Activated CD4-positive, alpha-beta T cell treated with anti-CD3 and anti-CD28 coated beads for 24 hours (primary cell): ENCODE data around the gene RANGAP1.
A peak's percentile ranks its signal among the peaks of the same experiment; 100 is the strongest.
"Not testable (repeated sequence)": the region's sequence is repeated elsewhere in the genome, so short reads cannot be mapped to it uniquely, and the experiment has no call there.

ENCODE experiments used
- DNase-seq, 2 donors: peaks; one replicate each; pipeline ENCODE4 v3.0.0-alpha.2; 2020; ENCODE audit warnings: low read depth in 2 of 2

RANGAP1 gene

DNA sequence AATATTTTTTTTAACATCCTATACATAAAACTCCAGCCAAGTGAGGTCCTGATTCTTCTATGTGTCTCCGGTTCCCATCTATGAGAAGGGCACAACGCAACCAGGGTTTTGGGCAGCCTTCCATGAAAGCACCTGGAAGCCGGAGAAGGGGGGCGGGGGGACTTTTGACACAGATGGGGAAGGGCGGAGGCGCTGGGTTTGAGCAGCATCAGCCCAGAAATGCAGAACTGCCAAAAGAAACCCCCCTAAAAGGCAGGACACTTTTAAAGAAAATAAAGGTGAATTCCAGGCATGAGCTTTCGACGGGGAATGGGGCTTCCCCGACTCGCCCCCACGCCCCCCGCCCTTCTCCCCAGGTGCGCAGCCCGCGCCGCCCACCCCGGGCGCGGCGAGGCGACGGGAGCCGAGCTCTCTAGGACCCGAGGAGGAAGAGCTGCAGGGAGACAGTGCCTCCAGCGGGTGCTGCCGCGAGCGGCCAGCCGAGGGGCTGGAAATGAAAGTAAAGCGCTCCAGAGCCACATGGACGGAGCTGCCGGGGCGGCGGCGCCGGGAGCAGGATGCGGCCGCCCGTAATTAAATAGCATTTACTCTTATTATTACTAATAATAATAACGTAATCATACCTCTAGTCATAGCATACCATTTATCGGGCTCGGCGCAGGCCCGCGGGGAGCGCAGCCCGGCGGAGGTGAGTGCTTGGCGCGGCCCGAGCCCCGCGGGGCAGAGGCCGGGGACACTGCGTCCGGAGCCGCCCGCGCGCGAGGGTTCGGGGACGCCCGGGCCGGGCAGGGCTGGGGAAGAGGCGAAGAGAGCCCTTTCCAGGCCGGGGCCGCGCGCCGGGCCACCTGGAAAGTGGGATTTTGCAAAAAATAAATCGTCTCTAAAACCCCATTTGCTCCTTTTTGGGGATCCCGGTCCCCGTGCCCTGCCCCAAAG, 15.4 kb upstream of the RANGAP1 start, which contains the start of gene ZC3H7B:
Gene ZC3H7B (plus strand): TSS at position 441 of the 936 bp plus-strand sequence. CDS start 19,136 bp downstream, outside the sequence.
- peak; percentile 70 for DNase-seq

GRCh38 chr22:41300661-41301060, 14.7 kb upstream of the RANGAP1 start:
- no peak for DNase-seq

DNA sequence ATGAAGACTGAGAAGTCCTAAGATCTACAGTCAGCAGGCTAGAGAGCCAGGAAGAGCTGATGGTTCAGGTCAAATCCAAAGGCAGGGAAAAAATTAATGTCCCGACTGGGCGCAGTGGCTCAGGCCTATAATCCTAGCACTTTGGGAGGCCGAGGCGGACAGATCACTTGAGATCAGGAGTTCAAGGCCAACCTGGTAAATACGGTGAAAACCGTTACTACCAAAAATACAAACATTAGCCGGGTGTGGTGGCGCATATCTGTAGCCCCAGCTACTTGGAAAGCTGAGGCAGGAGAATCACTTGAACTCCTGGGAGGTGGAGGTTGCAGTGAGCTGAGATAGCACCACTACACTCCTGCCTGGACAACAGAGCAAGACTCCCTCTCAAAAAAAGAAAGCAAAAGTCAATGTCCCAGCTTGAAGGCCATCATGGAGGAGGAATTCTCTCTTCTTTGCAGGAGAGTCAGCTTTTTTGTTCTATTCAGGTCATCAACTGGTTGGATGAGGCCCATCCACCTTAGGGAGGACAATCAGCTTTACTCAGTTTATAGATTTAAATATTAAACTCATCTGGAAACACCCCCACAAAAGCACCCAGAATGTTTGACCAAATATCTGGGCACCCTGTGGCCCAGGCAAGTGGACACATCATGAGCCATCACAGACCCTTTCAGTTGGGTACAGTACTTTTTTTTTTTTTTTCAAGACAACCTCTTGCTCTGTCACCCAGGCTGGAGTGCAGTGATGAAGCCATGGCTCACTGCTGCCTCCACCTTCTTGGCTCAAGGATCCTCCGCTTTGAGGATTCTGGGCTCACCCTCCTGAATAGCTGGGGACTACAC, 11.1 kb upstream of the RANGAP1 start:
- no peak for DNase-seq

- DNase-seq: not testable (repeated sequence)
Observed at GRCh38 chr22:41294816-41295215, 8.8 kb upstream of the RANGAP1 start.

- DNase-seq: no peak
Observed at GRCh38 chr22:41290262-41291221, 4.6 kb upstream of the RANGAP1 start.

GRCh38 chr22:41289671-41290070, 3.7 kb upstream of the RANGAP1 start:
- no peak for DNase-seq

DNA sequence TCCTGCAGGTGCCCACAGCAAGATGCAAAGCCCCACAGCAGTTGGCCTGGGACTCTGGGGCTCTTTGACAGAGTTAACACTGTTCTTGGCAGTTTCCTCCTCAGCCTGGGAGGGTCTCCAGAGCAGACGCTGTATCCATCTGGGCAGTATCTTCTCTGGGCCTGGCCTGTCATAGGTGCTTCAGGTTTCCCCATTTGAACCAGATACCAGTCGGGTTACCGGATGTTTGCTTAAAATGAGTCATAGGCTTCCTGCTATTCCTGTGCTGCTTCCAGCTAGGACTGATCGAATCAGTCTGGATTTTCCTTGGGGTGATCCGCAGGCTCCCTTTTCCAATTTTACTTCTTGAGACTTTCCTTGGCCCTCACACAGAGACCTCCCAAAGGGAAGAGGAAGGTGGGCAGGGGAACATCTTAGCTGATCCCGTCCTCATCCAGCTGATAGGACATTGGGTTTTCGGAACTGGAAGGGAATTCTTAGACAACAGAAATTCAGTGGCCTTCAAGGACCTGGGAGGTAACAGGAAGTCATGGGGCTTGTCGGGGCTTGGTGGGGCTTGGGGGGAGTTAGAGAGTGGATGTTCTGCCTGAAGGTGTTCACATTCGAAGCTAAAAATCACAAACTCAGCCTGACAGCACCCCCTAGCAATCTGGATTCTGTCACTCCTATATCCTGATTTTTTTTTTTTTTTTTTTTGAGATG, 2.4 kb upstream of the RANGAP1 start:
- no peak for DNase-seq

DNA sequence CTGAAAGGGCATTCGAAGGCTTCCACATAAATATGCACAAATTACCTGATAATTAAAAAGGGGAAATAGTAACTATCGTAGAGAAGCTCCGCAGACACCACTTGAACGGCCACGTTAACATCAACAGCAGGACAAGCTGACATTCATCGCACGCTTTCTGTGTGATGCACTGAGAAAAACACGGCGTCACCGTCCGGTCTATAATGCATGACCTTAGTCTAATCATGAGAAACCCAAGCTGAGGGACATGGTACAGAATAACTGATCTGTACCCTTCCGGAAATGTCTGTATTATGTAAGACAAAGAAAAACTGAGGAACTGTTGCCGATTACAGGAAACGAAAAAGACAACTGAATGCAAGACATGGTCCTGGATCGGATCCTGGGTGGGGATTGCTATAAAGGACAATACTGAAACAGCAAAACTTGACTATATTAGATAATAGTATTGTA, 678 bp upstream of the RANGAP1 start:
- DNase-seq: no peak

DNA sequence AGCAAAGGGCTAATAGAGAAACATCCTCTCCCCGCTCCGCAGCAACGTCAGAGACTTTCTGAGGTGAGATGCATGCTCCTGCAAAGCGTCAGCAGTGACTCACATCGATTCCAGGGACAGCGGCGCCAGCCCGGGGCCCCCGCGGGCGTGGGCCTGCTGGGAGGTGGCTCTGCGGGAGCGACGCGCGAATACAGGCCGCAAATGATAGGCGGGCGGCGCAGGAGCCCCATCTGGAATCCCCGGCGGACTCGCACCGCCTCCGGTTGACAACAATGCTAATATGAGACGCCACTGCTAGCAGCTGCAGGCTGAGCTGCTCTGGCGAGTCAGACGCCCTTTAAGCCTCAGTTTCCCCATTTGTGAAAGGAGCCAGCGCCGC, 557 bp downstream of the RANGAP1 start:
- peak; percentile 80 for DNase-seq

DNA sequence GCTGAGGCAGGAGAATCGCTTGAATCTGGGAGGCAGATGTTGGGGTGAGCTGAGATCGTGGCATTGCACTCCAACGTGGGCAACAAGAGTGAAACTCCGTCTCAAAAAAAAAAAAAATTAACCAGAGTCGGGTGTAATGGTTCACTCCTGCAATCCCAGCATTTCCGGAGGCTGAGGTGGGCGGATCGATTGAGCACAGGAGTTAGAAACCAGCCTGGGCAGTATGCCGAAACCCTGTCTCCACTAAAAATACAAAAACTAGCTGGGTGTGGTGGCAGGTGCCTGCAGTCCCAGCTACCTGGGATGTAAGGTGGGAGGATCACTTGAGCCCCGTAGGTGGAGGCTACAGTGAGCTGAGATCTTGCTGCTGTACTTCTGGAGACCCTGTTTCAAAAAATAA, 1.5 kb downstream of the RANGAP1 start:
- DNase-seq: no peak

DNA sequence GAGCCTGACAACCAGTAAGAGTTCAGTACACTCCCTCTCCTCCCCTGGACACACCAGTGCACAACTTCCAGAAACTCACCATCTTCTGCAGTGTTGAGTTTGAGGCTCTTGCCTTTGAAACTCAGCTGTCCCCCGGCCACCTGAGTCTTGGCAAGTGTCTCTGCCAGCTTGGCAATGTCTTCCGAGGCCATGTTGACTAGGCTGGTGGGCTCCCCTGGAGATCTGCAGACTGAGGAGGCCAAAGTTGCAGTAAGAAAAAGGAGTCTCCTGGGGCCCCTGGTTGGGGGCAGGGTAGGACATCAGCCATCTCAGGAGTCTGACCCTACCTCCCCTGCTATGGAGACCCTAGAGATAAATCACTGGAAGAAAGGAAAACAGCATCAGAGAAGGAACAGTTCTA, 5.1 kb downstream of the RANGAP1 start:
- DNase-seq: no peak

DNA sequence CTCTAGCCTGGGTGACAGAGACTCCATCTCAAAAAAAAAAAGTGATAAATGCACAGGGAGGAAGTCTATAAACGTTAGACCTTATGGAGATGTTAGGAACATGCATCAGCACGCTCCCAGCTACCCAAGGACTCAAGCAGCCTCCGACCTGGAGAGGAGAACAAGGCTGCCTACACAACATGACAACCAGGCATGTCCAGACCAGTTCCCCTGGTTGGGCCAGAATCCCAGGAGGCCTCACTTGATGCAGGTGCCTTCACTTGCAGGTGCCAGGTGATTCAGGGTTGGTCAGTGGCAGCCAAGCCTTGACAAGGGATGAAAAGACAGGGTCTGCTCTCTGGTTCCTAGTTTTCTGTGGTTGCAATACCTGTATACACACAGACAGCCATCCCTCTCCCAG, 5.9 kb downstream of the RANGAP1 start:
- no peak for DNase-seq

GRCh38 chr22:41274856-41275255, 11.1 kb downstream of the RANGAP1 start:
- no peak for DNase-seq

GRCh38 chr22:41273128-41273527, 12.9 kb downstream of the RANGAP1 start:
- no peak for DNase-seq

GRCh38 chr22:41271787-41272186, 14.2 kb downstream of the RANGAP1 start:
- no peak for DNase-seq

- DNase-seq: no peak
Observed at GRCh38 chr22:41267958-41268357, 18.0 kb downstream of the RANGAP1 start.

GRCh38 chr22:41264408-41264941, 21.5 kb downstream of the RANGAP1 start:
- no peak for DNase-seq

DNA sequence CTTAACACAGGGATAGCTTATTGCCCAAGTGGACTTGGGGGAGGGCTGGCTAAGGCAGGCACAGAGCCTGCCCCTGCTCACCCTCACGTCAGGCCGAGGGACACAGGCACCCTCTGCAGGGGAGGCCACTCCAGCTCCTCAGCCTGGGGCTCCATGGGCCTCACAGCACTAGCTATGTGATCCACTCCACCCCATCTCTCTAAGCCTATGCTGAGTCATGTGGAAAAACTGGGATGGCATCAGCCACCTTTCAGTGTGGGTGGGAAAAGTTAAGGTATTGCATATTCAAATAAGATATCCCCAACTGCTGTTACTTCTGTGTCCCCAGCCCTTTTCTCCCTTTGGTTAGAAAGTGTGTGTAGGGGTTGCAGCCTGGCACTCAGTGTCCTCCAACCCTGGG, 22.3 kb downstream of the RANGAP1 start:
- DNase-seq: no peak

DNA sequence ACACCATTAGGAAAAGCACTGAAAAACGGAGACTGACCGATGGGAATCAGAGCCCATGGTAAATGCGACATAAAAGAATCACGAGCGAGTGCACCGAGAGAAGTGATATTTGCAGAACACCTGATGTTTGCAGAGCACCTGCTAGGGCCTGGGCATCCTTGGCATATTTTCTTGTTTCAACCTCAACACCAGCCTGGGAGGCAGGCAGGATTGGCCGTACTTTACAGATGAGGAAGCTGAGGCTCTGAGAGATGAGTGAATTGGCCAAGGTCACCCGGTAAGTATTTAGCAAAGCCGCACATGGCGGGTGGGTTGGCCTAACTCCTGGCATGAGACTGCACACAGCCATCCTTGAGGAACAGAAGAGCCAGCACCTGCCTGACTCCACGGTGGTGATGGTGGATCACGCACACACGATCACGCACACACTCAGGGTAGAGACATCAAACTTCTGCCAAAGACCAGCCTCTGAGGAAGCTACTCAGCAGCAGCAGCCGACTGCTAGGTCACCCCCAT, 23.7 kb downstream of the RANGAP1 start:
- no peak for DNase-seq

GRCh38 chr22:41261541-41262249, 24.3 kb downstream of the RANGAP1 start:
- no peak for DNase-seq
